Panc1 (cell line): ENCODE measurements around the gene HAUS1.
A peak's percentile ranks its signal among the peaks of the same experiment; 100 is the strongest.

Experiments used
- POLR2AphosphoS5 ChIP-seq: IDR thresholded peaks from 2 replicates; pipeline ENCODE4 v1.6.1; 2012; ENCODE audit warnings: mild to moderate bottlenecking, low read depth, low read length, moderate library complexity
- TCF7L2 ChIP-seq: IDR thresholded peaks from 2 replicates; pipeline ENCODE4 v1.6.1; 2011; ENCODE audit warnings: mild to moderate bottlenecking, low read depth, low read length, inconsistent platforms
- TF ChIP-seq, protein P1 (sequence below): fragments of 450-650 bp; IDR thresholded peaks from 2 replicates; pipeline ENCODE4 v1.5.1; 2017; ENCODE audit warnings: mild to moderate bottlenecking

DNA sequence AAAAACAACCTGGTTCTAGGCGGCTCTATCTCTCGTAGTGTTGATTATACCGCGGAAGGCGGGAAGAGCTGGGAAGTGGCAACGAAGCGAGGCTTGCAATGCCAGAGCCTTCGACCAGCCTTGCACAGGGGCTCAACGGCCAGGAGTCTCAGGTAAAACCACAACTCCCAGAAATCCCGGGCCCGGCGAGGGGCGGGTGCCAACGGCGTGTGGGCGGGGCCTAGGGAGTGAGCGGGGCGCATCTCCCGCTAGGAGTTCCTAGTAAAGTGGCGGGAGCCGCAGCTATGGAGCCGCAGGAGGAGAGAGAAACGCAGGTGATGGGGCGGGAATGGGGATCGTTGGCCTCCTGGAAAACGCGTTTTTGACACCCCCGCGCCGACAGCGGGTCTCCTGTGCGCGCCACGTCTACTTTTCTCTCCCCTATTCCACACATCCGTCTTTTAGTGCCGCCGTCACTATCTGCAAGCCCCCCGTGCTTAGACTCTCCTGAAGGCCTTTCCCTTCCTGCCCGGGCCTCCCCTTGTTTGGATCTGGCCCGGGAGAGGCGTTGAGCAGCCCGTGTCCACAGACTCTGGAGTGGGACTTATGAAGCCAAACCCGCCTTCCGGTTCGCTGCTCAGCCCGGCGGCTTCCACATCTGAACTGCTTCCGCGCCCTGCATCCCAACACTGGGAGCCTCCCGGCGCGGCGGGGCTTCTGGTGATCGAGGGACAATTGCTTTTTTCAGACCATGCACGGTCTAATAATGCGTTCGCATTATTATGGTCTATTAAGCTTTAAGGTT is at the start of gene HAUS1:
- peak; percentile 67 for TF ChIP-seq POLR2AphosphoS5
- TF ChIP-seq, protein P1, sequence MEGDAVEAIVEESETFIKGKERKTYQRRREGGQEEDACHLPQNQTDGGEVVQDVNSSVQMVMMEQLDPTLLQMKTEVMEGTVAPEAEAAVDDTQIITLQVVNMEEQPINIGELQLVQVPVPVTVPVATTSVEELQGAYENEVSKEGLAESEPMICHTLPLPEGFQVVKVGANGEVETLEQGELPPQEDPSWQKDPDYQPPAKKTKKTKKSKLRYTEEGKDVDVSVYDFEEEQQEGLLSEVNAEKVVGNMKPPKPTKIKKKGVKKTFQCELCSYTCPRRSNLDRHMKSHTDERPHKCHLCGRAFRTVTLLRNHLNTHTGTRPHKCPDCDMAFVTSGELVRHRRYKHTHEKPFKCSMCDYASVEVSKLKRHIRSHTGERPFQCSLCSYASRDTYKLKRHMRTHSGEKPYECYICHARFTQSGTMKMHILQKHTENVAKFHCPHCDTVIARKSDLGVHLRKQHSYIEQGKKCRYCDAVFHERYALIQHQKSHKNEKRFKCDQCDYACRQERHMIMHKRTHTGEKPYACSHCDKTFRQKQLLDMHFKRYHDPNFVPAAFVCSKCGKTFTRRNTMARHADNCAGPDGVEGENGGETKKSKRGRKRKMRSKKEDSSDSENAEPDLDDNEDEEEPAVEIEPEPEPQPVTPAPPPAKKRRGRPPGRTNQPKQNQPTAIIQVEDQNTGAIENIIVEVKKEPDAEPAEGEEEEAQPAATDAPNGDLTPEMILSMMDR = no peak
- no peak for TF ChIP-seq TCF7L2
